PFSK-1 (cell line): ENCODE results near the gene CACNA2D4.

Experiments
- FOXP2 ChIP-seq: optimal IDR thresholded peaks from 2 replicates; pipeline ENCODE3; 2011; ENCODE audit warnings: borderline replicate concordance, control low read depth, inconsistent platforms; ENCODE audit not compliant: insufficient read depth; ENCODE audit errors: extremely low read length, extremely low read depth
- POLR2AphosphoS5 ChIP-seq: IDR thresholded peaks from 2 replicates; pipeline ENCODE4 v1.6.1; 2012; ENCODE audit warnings: low read depth, mild to moderate bottlenecking, control low read depth, low read length, moderate library complexity
- SIN3A ChIP-seq: IDR thresholded peaks from 2 replicates; pipeline ENCODE4 v1.6.1; 2012; ENCODE audit warnings: mild to moderate bottlenecking, low read length, moderate library complexity, borderline replicate concordance; ENCODE audit not compliant: insufficient read depth
- TAF1 ChIP-seq: IDR thresholded peaks from 2 replicates; pipeline ENCODE4 v1.6.1; 2012; ENCODE audit warnings: low read length, control low read depth, borderline replicate concordance; ENCODE audit not compliant: insufficient read depth
- TF ChIP-seq, protein P1 (sequence below), 2 experiments: IDR thresholded peaks; 2 replicates each; pipeline versions ENCODE4 v1.6.1 to v1.8.0; 2011 to 2012; ENCODE audit warnings: low read depth in 2 of 2, low read length in 2 of 2, control low read depth in 1 of 2, inconsistent platforms in 1 of 2, mild to moderate bottlenecking in 1 of 2, moderate library complexity in 1 of 2; ENCODE audit not compliant: insufficient read depth in 1 of 2

The CACNA2D4 gene

DNA sequence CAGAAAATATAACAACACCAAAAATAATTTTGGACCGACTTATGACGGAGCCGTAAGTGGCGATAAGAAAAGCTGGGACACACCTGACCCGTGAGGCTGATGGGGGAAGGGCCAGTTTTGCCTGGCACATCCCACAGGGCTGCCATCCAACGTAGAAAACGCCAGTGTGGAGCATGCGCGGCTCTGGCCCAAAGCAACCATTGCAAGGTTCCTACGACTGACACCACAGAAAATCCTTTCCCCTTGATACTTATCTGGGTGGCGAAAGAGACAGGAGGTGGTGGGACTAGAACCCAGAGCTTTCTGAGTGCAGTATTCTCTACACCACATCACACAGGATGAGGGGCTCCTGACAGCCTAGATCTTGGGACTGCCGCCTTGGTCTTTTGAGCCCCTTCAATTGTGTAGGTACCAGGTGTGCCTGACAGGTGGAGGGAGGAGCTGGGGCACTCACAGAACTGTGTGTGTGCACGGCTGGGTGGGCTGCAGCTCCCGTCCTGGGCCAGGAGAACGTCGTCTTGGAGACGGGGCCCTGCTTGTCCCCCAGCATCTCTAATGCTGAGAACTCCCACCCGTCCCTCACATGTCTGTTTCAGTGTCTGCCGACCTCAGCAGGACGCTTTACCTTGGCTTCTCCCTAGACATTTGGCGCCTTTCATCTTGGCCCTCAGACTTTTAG, 17.4 kb upstream of the CACNA2D4 start:
- no peak for TF ChIP-seq POLR2AphosphoS5
- TF ChIP-seq FOXP2: no peak
- TF ChIP-seq, protein P1, sequence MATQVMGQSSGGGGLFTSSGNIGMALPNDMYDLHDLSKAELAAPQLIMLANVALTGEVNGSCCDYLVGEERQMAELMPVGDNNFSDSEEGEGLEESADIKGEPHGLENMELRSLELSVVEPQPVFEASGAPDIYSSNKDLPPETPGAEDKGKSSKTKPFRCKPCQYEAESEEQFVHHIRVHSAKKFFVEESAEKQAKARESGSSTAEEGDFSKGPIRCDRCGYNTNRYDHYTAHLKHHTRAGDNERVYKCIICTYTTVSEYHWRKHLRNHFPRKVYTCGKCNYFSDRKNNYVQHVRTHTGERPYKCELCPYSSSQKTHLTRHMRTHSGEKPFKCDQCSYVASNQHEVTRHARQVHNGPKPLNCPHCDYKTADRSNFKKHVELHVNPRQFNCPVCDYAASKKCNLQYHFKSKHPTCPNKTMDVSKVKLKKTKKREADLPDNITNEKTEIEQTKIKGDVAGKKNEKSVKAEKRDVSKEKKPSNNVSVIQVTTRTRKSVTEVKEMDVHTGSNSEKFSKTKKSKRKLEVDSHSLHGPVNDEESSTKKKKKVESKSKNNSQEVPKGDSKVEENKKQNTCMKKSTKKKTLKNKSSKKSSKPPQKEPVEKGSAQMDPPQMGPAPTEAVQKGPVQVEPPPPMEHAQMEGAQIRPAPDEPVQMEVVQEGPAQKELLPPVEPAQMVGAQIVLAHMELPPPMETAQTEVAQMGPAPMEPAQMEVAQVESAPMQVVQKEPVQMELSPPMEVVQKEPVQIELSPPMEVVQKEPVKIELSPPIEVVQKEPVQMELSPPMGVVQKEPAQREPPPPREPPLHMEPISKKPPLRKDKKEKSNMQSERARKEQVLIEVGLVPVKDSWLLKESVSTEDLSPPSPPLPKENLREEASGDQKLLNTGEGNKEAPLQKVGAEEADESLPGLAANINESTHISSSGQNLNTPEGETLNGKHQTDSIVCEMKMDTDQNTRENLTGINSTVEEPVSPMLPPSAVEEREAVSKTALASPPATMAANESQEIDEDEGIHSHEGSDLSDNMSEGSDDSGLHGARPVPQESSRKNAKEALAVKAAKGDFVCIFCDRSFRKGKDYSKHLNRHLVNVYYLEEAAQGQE (IDR thresholded peaks at IDR 0.05; ENCODE audit: insufficient read depth in 1 of 2, low read depth in 2 of 2, low read length in 2 of 2): no peak
- no peak for TF ChIP-seq SIN3A
- TF ChIP-seq TAF1: no peak

DNA sequence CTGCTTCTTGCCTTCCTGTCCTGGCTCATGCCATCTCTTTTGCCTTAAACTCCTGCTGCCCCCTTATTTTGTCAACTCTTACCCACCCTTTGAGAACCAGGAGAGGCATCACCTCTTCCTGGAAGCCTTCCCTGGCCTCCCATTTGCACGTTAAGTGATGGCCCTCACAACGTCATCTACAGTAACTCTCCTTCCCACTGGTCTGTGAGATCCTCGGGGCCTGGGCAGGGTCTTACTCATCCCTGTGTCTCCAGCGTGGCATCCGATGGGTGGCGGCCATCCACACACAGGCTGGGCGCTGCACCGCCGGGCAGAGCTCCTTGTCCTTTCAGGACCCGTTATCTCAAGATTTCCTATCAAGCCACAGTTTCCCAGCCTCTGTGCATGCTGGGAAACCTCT, 16.8 kb upstream of the CACNA2D4 start:
- TF ChIP-seq FOXP2: no peak
- TF ChIP-seq, protein P1 (IDR thresholded peaks at IDR 0.05; ENCODE audit: insufficient read depth in 1 of 2, low read depth in 2 of 2, low read length in 2 of 2): no peak

GRCh38 chr12:1934831-1935230, 16.4 kb upstream of the CACNA2D4 start:
- TF ChIP-seq POLR2AphosphoS5 (no peak), FOXP2 (no peak), TAF1 (no peak), SIN3A (no peak)
- TF ChIP-seq, protein P1 (IDR thresholded peaks at IDR 0.05; ENCODE audit: insufficient read depth in 1 of 2, low read depth in 2 of 2, low read length in 2 of 2): no peak

DNA sequence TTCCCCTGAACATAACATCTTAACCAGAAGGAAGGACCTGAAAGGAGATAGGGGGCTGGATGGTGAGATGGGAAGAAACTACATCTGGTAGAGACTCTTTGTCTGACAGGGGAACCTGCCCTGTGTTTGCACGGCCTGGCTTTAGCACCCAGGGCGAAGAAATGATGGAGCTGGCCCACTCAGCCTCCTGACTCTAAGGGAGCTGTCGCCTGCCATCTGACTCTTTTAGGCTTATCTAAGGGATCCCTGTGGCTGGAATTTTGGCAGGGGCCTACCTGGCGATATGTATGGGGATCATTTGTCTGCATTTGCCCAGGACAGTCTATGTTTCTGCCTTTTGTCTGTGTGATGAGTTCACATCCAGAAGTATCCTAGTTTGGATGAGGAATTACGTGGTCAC, 15.6 kb upstream of the CACNA2D4 start:
- no peak for TF ChIP-seq FOXP2
- TF ChIP-seq, protein P1 (IDR thresholded peaks at IDR 0.05; ENCODE audit: insufficient read depth in 1 of 2, low read depth in 2 of 2, low read length in 2 of 2): no peak
- TF ChIP-seq POLR2AphosphoS5: no peak
- TF ChIP-seq TAF1: no peak
- no peak for TF ChIP-seq SIN3A
